ENCODE measurements around the gene ALDH3B2.
"Not testable (repeated sequence)": the region's sequence is repeated elsewhere in the genome, so short reads cannot be mapped to it uniquely, and the experiment has no call there.

ALDH3B2 gene

DNA sequence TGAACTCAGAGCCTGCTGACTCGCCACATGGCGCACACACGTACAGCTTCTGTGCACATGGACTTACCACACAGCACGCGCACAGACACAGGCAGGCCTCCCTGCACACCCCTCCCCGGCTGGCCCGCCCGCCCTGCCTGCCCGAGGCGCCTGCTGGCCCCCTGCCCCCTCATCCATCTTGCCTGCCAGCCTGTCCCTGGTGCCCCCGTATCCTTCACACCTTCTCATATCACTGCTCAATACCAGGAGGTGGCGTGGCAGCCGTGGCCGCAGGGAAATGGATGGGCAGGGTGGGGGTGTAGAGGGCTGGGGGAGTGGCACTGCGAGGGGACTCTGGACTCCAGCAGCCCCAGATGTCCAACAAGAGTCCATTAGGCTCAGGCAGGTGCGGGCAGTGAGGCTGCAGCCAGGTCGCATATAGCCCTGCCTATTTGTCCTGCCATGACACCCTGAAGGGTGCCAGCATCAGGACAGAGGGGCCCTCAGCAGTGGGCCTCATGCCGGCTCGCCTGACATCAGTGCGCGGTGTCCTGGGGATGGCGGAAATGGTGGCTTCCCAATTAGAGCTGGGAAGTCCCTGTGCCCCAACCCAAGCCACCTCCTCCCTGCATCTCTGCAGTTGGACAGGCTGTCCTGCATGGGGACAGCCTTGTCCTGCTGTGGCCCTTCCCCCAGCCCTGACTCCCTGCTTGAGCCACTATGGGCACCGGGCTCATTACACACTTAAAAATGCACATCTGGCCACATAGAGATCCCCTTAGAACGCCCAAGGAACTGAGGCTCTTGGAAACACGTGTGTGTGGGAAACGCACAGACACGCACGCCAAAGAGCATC, 32.9 kb downstream of the ALDH3B2 start:
- no peak for DNase-seq

DNA sequence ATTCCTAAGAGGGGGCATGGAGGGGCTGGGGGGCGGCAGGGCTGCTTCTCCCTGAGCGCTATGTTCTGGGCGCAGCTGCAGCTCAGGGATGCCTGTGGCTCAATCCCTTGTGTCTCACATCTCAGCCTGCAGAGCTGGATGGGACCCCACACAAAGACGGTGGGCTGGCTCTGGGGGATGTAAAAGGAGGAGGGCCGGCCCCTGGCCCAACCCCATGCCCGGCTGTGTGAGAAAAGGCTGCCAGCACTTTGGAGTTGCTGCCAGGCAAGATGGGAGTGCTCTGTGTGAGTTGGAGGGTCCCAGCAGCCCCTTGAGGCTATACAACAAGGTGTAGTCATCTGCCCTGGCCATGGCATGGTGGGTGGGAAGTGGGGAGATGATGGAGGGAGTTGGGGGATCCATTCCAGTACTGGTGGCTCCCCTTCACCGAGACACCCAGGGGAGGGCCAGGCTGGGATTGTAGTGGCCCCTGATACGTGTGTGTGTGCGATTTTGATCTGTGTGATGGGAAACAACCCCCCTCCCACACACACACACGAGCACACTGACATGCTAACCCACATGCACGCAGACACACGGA, 33.6 kb downstream of the ALDH3B2 start:
- DNase-seq = no peak

DNA sequence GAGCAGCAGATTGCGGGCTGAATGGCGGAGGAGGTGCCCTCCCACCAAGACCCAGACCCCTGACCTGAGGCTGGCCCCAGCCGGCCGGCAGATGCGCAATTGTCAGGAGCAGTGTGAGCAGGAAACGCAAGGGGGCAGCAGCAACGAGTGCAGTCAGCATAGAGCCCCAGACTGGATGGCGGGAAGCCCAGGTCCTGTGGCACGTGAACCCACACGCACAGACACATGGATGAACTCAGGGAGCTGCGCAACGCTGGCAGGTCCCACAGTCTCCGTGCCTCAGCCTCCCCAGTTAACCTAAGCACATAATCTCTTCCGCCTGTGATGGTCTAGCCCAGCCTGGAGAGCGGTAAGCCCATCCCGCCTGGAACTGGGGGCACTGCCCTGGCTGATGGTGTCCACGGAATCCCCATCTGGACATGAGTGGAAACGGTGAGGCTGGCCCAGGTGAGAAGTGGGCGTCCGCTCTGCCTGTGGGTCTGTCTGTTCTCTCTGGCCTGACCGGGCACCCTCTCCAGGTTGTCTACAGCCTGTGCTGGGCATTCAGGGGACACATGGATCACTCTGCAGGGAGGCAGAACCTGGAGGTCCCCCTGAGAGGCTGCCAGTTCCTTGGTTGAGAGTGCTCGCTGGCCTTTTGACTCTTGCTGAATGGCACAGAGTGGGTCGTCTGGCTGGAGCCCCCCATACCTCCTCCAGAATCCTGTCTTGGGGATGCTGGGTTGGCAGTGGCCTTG, 34.2 kb downstream of the ALDH3B2 start:
- DNase-seq = peak; percentile 83

DNA sequence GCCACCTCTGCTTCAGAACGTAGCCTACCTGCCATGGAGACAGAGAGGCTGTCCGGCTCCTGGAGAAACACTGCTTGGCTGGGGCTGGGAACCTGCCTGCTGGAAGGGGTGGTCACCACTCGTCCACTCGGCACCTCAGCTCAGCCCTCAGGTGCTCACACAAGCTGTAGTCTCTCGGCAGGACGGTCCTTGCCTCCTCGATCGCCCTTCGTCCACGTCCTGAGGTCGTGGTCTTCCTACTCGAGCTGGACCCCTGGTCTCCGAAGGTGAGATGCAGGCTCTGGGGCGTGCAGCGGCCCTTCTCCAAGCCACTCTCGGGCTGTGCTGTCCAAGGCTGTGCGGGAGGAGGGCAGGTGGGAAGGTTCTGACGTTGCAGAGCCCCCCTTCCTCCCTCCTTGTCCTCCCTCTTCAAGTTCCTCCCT, 35.0 kb downstream of the ALDH3B2 start, which contains the start of gene TBX10:
TBX10 (minus strand) TSS at position 326 of the 422 bp plus-strand sequence; CDS start at position 35, 291 bp downstream.
- no peak for DNase-seq

DNA sequence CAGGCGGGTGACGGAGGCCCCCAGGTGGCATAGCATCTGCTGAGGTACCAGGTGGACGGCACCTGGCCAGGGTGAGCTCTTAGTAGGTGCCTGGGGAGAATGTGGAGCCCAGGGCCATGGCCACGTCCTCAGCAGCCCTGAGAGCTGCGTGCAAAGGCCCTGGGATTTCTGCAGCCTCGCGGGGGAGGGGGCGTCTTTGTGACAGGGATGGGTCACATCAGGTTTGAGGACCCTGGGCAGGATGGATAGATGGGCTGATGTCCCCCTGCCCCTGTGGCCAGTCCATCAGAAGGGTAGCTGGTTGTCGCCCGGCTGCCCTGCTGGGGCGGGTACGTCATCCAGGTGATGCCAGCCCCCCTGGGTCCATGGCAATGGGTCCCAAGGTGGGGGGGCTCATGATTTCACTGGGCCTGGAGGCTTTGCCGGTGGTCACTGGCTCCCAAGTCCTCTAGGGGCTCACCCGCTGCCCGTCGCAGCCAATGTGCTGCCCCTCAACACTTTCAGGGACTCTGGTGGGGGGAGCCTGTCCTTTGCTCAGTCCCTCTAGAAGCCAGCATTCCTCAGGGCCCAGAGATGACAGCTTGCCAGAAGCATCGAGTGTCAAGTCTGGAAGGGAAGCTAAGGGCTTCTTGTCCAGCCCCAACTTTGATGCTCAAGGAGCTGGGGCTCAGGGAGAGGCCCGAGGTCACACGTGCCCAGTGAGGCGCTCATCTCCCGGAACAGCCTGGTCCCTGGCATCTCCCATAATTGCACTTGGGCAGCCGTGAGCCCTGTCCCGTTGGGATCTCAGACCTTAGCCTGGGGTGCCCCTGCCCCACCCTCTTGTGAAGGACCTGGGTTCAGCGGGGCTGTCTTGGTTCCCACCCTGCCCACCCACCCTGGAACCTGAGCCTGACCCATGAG, 35.6 kb downstream of the ALDH3B2 start:
- DNase-seq = no peak

DNA sequence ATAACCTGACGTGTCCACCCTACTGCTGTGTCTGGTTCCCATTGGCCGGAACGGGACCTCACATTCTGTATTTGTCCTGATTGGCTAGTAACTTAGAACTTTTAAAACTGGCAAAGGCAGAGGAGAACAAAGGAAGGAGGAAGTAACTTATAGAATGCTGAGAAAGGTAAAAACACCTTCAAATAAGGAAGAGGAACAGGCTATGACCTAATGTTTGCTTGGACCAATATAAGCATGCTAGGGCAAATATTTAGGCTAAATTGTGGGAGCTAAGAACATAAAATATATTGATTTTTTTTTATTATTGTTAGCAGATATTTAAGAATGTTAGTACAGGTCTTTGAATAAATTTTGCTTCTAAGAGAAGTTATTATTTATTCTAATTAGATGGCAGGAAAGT, 37.0 kb downstream of the ALDH3B2 start:
- not testable (repeated sequence) for DNase-seq

DNA sequence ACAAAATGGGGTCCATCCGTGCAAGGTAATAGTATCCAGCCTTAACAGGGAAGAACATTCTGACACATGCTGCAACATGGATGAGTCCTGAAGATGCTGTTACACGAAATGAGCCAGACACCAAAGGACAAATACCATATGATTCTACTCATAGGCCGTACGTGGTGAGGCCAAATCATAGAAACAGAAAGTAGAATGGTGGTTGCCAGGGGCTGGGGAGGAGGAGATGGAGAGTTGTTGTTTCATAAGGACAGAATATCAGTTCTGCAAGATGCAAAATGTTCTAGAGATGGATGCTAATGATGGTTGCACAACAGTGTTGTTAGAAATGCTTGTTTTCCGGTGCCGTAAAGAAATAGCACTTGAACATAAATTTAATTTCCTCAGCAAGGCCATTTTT, 37.5 kb downstream of the ALDH3B2 start:
- DNase-seq = no peak

DNA sequence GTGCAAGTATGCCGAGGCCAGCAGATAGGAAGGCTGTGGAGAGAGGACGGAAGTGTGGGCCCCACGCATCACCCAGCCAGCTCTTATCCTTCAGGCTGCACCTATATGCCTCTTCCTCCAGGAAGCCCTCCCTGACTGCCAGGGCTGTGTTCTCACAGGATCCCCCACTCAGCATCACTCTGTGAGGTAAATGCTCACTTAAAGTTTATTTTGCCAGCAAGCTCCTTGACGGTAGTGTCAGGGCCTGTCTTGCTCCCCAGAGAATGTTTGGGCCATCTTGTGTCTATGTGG, 39.2 kb downstream of the ALDH3B2 start:
- DNase-seq = no peak

DNA sequence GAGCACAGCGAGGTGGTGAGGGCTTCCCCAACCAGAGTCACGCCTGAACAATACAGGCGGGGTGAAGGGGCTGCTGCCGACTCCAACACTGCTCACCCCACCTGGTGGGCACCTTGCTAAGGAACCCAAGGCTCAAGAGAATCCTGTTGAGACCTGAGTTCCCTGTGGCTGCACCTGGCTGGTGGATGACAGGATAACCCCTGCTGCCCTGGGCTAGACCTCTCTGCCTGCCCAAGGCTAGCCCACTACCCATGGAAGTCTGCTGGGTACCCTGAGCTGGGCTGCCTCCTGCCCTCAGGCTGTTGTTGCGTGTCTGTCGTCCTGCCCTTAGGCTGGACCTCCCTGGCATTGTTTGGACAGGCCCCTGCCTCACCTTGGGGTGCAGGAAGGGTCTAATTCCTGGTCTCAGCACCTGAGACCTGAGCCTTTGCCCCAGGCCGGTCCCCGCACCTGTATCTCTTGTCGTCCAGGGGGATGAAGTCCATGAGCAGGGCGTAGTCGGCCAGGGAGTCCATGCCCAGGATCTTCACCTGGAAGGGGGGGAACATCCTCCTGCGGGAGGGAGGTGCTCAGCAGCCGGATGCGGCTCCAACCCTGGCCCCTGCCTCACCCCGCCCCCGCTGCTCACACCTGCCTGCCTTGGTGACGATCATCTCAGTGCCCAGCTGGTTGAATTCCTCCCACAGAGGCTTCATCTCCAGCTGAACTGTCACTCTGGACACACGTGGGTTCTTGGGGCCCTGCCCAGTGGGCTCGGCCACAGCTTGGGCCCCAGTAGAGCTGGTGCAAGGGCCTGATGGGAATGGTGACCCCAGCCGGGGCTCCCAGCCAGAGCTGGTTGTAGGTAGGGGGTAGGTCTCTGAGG, 39.8 kb downstream of the ALDH3B2 start:
- peak; percentile 72 for DNase-seq

DNA sequence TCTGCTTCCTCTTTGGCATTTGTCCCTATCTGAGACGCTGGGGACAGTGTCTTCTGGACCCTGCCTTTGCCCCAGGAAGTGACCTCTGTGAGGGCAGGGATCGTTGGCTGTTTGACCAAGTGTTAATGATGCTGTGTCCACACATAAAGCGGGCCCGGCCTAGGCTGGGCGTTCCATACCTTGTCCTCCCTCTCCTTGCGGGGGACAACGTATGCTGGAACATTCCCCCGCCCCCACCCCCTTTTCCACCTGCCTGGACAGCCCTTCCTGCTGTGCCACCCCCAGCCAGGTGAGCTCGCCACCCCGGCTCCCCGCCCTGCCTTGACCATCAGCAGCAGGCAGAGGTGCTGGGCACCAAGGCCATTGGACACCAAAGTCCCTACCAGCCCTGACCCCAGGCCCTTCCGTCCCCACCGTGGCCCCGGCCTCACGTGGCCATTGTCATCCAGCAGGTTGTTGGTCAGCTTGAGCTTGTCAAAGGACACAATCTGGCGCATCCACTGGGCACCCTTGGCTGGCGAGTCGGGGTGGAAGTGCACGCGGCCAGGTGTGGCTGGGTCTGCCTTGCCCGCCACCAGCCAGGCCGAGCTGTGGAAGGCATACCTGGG, 40.6 kb downstream of the ALDH3B2 start:
- DNase-seq = no peak

DNA sequence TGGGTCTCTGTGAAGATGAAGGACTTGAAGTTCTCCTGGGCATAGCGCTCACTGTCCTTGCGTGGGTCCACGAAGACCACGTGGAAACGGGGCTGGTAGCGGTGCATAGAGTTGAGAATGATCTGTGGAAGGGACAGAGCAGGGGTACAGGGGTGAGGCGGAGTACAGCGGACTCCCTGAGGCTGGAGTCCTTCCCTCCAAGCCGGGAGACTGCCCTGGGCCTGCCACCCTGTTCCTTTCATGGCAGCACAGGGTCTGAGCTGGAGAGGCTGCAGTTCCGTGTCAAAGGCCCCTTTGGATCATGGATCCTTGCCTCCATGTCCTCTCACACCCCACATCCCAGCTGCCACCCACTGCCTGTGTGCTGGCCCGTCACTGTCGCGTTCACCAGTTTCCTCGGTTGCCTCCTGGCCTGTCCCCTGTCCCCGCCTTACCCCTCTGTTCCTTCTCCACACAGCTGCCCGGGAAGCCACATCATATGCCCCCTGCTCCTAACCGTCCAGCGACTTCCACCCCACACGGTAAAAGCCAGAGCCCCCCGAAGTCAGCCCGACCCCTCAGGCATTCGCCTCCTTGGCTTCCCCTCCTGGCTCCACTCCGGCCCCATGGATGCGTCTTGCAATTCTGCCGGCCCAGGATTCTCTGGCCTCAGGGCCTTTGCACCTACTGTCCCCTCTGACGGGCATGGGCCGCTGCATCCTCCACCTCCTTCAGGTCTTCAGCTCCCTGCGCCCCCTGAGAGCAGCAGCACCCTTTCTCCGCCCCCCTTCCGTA, 41.3 kb downstream of the ALDH3B2 start:
- DNase-seq = no peak

DNA sequence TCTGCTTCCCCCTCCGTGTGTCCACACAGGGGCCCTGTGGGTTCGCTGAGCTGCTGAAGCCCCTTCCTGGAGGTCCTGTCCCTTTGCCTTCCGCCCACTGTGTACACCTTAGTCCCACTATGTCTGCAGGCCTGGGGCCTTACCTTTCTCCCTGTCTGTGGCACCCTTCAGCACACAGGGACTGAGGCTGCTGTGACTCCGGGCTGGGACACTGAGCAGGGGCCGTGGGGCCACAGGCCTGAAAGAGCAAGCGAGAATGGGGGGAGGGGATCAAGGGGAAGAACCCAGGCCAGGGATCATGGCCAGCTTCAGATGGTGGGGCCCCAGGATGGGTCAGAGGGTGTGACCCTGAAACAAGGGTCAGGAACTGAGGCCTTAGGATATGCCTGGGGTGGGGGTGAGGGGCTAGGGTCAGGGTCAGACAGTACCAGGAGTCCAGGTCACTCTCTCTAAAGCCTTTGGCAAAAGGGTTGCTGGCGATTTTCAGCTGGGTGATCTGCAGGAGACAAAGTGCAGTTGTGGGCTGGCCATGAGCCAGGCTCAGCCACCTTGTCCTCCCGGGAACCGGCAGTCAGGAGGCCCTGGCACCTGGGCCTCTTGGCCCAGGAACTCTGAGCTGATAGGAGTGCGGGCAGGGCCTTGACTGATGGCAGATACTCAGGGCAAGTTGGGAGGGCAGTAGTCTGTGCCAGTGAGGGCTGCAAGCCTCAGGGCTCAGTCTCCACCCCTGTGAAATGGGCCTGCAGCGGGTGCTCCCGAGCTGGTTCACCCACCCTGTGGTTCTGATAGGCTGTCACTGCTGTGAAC, 42.0 kb downstream of the ALDH3B2 start:
- DNase-seq = peak; percentile 94

DNA sequence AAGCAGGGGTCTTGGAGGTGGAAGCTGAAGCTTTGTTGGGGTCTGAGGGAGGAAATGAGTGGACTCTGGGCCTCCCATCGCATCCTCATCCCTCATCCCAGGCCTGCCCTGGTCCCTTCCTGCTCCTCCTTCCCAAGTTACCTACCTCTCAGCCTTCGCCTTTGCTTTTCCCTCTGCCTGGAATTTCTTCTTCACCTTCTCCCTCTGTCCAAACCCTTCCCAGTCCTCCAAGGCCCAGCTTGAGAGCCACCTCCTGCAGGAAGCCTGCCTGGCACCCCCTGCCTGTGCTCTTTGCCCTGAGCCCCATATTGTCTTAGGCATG, 42.6 kb downstream of the ALDH3B2 start:
- DNase-seq = no peak

DNA sequence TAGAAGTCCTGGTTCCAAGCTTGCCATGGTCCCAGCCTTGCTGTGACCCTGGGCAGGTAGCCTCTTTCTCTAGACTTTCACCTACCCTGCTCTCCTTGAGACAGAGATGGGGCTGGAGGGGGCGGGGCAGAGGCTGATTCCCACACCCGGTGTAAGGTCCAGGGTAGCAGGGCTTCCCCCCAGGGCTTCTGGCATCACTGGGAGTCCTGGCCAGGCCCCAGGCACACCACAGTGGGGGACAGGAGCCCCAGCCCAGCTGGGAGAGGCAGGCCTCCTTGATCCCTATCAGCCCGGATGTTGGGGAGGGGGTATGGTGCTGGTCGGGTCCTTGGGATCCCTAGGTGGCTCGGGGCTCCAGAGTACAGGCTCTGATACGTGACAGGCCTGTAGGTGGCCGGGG, 43.0 kb downstream of the ALDH3B2 start:
- no peak for DNase-seq

DNA sequence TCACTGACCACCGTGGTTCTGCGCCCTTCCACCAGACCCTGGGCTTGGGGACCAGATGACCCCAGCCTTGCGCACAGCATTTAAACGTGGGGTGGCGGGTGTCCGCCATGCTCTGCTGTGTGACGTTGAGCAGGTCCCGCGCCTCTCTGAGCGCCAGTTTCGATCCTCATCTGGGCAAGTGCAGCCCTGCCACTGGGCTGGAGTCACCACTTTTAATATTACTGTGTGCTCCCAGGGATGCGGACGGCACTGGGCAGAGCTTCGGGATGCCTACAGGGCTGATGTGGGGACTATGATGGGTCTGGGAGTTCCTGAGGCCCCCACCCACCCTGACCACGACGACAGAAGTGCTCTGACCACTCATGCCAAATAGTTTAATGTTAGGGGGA, 43.5 kb downstream of the ALDH3B2 start:
- no peak for DNase-seq

DNA sequence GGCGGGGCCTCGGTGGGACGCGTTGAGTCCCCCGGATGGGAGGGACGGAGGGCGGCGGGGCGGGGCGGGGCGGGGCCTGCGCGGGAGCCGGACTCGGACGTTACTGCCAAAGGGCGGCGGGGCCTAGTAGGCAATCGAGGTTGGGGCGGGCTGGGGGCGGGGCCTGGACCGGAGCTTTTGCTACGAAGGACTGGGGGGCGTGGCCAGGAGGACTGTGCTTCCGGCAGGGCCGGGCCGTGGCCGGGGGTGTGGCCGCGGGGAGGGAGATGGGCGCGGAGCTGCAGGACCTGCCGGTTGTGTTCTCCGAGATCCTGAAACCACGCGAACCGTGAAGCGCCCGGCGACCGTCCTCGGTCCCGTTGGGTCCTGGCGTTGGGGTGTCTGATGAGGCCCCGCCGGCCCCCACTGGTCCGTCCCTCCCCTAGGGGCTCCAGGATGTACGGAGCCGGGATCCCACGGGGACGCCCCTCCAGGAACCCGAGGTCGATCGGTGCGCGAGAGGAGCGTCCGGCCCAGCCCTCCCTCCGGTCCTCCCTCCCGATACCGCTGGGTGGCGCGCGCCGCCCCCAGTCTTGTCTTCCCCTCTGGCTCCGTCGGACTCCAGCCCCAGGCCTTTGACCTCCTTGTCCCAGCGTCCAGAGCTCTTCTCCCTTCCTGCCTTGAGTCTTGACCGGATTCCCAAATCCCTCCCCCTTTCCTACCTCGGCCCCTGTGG, 44.0 kb downstream of the ALDH3B2 start:
- peak; percentile 100 for DNase-seq

DNA sequence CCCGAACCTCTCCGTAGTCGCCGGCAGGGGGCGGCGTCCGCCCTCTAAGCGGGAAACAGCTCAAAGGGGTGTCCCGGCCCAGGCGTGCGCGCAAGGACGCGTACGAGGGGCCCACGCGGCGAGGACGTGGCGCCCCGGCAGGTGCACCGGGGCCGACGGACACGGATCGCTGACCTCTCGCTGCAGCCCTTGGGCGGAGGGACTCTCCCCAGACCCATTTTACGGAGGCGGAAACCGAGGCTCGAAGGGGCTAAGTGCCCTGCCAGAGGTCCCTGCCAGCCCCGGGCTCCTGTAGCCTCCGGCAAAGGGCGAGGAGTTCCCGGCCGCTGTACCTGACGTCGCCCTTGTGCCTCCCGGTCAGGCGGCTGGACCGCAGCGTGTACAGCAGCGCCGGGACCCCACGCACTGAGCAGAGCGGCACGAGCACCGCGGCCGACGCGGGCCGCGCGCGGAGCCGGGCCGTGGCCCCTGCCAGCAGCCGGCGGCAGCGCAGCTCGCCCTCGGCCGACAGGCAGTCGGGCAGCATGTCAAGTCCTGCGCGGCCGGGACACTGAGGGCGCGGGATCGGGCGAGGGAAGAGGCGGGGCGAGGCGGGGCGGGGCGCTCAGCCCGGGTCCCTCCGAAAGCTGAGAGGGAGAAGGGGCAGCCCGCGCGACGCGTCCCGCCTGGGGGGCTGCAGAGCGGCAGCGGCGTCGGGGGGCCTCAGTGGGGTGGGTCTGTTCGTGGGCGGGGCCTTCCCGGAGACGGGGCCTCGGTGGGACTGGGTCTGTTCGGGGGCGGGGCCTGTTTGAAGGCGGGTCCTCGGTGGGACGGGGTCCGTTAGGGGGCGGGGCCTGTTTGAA, 44.8 kb downstream of the ALDH3B2 start, which contains the start of gene NUDT8:
NUDT8 (minus strand) TSS at position 552 of the 842 bp plus-strand sequence; CDS start at position 526, 26 bp downstream.
- peak; percentile 97 for DNase-seq
